Stimulated activated CD4-positive, alpha-beta T cell treated with anti-CD3 and anti-CD28 coated beads, TNF-alpha, amount 100 ng/mL, for 48 hours (primary cell): ENCODE data around the gene STRA6.
A peak's percentile ranks its signal among the peaks of the same experiment; 100 is the strongest.

ENCODE experiments used
- DNase-seq, 3 donors: peaks; one replicate each; pipeline ENCODE4 v3.0.0-alpha.2; 2020; ENCODE audit warnings: low read depth in 3 of 3

STRA6 gene

GRCh38 chr15:74202452-74203401 is at the start of gene STRA6:
Gene STRA6, minus strand, starts transcription at chr15:74202787. Its CDS starts 520 bp downstream, at chr15:74202267.
- no peak for DNase-seq

DNA sequence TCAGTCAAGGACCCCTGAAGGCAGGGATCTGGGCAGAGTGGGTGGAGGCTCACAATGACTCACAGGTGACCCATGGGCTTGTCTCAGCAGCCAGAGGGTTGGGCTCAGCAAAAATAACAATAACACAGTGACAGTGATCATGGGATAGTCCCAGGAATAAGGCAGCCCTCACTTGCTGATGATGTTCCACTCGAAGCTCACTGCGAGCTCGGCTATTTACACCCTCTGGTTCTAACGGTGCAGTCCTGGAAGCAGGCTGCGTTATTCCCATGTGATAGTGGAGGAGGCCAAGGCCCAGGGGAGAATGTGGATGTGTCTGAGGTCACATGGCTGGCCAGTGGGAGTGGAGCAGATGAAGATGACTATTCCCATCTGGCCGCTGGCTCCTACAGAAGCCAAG is 49.7 kb upstream of the STRA6 start:
- no peak for DNase-seq

- no peak for DNase-seq
These were observed 48.7 kb upstream of the STRA6 start for GRCh38 chr15:74251131-74251811.

DNA sequence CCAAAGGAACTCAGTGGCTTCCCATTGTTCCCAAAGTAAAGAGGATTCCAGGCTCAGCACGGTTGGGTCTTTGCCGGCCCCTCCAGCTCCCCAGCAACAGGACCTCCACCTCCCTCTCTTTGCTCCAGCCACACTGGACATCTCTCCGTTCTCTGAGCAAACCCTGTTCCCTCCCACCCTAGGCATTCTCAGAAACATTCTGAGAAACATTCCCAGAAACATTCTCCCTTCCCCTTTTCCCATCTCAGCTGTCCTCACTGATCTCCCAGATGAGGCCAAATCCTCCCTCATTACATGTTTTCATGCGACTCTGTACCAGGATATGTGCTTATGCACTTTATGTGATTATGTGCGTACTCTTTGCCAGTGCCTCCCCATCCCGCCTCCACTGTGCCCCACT is 47.7 kb upstream of the STRA6 start:
- no peak for DNase-seq

DNA sequence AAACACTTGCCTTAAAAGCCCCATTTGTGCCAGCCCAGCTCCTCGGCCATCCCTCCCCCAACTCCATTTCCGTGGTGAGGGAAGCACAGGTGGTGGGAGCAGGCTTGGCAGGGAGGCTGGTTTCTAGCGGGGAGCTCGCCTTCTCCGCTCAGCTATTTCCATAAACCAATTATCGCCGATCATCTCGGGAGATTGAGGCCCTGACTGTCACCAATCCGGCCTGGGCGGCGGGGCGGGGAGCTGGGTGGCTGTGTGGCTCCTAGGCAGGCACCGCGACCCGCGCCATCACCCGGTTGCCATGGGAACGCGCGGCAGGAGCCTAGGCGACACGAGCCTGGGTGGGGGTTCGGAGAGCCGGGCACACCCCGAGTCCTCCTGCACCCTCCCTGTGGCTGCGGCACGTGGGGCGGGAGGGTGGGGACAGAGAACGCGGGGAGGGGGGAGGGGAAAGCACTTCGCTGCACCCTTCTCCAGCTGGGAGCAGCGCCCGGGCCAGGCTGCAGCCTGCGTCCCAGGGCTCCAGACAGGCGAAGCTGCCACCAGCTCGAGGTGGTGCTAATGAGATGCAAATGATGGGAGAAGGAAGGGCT is 42.9 kb upstream of the STRA6 start:
- peak in 2 of 3 donors; percentile 8 to 15 for DNase-seq

DNA sequence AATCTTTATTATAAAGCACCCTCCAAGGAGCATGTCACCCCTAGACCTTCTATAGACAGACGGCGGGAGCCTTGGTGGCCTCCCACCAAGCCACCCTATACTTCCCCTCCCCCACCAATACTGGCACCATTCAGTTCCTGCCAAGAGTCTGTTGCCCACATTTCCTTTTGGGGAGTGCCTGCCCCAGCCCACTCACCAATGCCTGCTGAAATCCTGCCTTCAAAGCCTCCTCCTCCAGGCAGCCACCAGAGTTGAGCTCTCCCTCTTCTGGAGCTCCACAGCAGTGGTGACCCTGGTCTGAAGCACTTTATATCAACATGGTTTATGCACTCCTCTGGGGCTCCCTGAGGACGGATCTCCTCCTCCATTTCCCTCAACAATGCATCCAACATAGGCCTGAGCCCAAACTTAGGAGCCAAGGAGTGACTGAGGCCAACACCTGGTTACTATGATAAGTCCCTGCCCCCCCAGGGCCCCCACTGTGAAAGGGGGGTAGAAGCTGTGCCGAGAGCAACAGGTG is 42.3 kb upstream of the STRA6 start:
- no peak for DNase-seq

GRCh38 chr15:74243431-74243830 is 40.8 kb upstream of the STRA6 start:
- DNase-seq: no peak

GRCh38 chr15:74242441-74243185 is 40.0 kb upstream of the STRA6 start:
- DNase-seq: no peak

DNA sequence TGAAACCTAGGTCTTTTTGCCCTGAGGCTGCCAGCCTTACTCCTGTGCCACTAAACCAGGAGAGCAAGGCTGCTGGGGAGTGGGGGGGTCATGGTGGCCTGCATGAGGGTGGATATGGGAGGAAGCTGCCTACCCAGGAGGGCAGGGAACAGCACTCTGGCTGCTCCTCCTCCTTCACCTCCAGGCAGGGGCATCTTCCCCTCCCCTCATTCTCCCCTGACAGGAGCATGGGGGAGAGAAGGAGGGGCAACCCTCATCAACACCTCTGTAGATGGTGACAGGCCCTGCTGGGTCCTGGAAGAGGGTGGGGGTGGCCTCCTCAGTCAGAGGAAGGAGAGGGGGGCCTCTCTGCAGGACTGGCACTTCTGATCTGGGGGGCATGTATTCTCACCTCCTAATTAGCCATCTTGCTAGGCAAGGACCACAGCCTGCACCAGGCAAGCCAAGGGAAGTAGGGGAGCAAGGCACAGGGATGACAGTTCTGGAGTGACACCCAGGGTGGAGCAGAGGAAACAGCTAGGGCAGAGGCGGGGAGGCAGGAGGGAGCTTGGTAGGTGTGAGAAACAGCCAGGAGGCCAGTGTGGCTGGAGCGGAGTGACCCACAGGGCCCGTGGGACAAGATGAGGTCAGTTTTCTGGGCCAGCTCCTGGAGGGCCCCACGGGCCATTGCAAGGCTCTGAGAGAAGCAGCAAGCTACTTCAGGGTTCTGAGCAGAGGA is 38.5 kb upstream of the STRA6 start:
- no peak for DNase-seq

GRCh38 chr15:74240002-74240568 is 37.5 kb upstream of the STRA6 start:
- DNase-seq: no peak

GRCh38 chr15:74239051-74239705 is 36.6 kb upstream of the STRA6 start:
- no peak for DNase-seq

GRCh38 chr15:74235962-74236361 is 33.4 kb upstream of the STRA6 start, which contains the start of gene CCDC33:
Gene CCDC33, plus strand, starts transcription at chr15:74236326. Its CDS starts 394 bp downstream, at chr15:74236720.
- no peak for DNase-seq

GRCh38 chr15:74234598-74234875 is 31.9 kb upstream of the STRA6 start:
- no peak for DNase-seq

DNA sequence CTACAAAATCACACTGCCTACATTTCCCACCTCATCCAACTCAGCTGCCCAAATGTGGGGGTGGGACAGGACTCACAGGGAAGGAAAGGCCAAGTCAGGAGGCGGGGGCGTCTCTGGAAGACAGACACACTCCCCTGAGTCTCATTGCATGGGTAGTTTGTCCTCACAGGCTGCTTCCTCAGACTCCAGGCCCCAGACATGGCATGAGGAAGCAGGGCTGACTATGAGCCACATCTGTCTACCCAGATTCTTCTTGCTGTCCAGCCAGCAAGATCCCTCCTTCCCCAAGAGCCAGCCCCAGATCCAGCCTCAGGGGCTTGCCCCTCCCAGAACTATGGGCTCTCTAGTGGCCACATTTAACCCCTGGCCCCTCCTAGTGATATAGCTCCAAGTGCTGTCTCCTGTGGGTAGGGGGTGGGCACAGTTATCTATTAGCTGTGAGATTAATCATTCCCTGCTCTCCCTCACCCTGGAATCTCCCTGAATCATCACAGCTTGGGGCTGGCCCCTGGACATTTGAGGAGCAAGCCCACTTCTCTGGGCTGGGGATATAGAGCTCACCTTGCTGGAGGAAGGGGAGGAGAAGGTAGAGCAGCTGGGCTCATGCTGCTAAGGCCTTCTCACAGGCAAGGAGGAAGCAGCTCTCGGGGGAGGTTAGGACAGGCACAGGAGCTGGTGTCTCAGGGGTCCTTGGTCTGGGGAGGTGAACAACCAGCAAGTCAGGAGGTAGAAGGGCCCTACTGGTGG is 31.4 kb upstream of the STRA6 start:
- no peak for DNase-seq

- no peak for DNase-seq
These were observed 30.8 kb upstream of the STRA6 start for GRCh38 chr15:74233373-74233772.

- DNase-seq: no peak
These were observed 28.9 kb upstream of the STRA6 start for GRCh38 chr15:74231475-74231874.

GRCh38 chr15:74229686-74230085 is 27.1 kb upstream of the STRA6 start:
- no peak for DNase-seq

GRCh38 chr15:74228723-74229081 is 26.1 kb upstream of the STRA6 start:
- DNase-seq: no peak

DNA sequence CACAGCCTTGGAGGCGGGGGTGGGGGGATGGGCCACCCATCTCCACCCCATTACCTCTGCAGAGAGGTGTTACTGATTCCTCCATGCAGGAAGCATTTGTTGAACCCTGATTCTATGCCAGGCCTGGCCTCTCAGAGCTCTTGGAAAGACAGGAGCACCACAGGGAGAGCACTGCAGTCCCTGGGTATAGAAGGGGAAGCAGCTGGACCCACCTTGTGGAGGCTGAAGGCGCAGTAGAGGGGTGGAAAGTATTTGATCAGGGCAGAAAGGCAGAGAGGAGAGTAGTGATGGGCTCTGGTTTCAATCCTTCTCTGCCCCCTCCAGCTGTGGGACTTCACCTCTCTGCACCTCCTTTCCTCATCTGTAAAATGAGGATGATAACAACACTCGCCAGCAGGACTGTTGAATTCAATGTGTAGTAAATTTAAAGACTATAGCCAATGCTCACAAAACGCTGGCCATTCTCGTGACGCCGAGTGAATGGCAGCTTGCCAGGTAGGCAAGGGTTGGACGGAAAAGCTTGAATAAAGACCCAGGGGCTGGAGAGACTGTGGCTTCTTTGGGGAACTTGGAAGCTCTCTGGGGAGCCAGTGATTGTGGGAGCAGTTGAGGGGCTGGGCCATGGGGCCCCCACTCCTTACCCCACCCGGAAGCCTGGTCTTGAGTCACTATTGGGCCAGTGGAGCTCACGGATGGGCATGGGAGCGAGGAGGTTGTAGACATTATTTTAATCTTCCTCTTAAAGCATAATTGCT is 25.6 kb upstream of the STRA6 start:
- no peak for DNase-seq
